NCI-H1694 (cell line): ENCODE results near the gene AK5.

Source experiments
- DNase-seq: peaks from one replicate; lab custom pipeline; 2025; lab: John Stamatoyannopoulos, UW

The AK5 gene

DNA sequence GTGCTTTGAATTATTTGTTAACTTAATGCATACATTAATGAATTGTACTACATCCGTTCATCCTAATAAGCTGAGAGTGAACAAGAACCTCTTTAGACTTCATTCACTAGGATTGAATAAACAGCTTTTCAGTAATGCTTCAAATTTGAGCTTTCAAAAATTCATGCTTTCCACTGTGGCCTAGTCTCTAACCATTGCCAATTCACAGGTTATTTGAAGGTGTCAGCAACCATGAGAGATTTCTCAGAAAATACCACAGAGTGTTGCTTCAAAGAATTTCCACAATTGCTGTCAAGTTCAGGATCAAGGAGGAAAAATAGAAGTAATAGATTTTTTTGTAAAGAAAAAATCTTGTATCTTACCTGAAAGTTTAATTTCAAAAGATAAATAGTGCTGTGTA lies 72.7 kb downstream of the AK5 start:
- DNase-seq: no peak

- no peak for DNase-seq
These were observed 73.2 kb downstream of the AK5 start for GRCh38 chr1:77355010-77355409.

DNA sequence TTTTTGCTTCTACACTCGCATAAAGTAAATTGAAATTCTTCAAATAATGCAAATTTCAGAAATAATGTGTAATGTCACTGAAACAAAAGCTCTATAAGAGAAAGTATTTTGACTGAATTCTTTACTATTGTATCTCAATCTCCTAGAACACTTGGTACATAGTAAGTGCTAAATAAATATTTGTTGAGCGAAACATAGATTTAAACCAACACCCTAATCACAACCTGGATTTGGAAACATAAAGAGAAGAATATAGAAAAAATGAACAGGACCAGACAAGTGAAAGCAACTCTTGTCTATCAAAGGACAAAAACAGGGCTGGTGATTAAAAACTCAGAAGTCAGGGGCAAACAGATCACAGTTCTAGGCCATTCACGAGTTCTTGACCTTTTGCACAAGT lies 74.3 kb downstream of the AK5 start:
- no peak for DNase-seq

DNA sequence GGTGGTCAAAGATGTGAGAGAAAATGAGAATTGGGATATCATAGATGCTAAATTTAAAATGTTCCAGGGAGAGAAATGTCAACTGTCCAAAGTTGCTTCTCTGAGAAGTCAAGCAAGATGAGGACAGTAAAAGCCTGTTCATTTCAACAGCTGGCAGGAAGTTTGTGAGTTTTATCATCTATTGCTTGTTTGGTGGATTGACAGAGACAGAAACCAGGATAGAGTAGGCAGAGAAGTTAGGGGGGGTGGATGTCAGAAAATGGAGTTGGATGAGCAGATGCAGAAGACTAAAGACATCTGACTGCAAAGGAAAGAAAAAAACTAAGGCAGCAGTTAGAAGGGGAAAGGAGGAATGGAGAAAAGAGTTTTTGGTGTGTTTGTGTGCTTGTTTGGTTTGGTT lies 78.4 kb downstream of the AK5 start:
- no peak for DNase-seq

GRCh38 chr1:77361621-77362020 lies 79.8 kb downstream of the AK5 start:
- no peak for DNase-seq

GRCh38 chr1:77370161-77370560 lies 88.3 kb downstream of the AK5 start:
- DNase-seq: no peak

DNA sequence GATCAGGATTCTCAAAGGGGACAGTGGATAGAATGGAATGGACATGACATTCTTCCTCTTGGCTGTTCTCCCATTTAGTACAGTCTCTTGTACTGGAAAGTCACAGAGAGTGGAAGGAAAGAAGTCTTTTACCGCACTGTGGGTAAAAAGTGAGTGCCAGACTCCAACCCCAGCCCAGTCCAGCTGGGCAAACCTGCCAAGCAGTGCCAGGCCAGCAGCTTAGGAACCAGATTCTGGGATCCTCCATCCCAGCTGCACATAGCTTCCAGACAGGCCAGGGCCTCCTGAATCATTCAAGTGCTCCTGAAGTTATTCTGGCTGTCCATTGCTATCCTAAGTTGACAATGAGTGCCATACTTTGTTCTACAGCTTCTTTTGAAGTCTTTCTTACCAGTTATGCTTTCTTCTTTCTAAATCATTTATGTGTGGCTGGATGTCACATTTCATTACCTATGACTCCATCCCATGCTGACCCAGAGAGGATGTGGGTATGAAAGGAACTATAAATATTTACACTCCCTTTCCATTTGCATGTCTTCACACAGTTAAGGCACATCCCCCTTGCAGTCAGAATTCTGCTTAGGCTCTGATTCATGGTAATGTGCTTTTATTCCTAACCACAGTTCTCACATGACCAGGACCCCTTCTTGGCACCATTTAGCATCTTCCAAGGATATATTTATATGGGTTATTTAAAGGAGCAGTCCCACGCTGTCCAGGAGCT lies 88.9 kb downstream of the AK5 start:
- DNase-seq: no peak

- DNase-seq: no peak
These were observed 89.6 kb downstream of the AK5 start for GRCh38 chr1:77371396-77371795.

DNA sequence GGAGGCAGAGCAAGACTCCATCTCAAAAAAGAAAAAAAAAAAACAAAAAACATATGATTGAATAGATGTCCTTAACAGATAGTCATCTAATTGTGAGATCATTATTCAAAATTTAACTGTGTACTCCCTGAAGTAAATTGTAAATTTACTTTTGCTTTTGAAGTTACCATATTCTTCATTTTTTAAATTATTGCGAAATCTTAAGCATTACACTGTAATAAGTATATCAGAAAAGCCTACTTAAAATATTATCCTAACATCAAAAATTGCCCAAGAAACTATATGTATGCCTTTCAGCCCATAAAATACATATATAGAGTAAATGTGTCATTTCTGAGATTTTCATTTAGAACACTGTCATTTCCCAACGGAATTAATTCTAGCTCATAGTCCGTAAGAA lies 91.9 kb downstream of the AK5 start:
- no peak for DNase-seq

DNA sequence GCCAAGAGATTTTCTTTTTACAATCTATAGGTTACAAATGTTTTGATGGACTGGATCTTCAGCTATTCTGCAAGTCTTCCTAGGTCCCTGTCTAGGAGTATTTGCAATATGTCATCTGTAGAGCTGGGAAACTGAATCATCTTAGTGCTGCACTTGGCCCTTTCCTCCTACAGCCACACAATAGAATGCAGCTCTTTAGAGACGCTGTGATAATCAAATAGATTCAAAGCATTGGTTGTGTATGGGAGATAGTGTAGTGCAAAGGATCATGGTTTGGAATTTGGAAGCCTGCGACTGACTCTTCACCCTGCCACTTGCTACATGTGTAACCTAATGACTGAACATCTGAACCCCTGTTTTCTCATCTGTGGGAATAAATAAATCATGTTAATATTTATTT lies 93.7 kb downstream of the AK5 start:
- DNase-seq: no peak

- DNase-seq: no peak
These were observed 94.2 kb downstream of the AK5 start for GRCh38 chr1:77375990-77376389.

DNA sequence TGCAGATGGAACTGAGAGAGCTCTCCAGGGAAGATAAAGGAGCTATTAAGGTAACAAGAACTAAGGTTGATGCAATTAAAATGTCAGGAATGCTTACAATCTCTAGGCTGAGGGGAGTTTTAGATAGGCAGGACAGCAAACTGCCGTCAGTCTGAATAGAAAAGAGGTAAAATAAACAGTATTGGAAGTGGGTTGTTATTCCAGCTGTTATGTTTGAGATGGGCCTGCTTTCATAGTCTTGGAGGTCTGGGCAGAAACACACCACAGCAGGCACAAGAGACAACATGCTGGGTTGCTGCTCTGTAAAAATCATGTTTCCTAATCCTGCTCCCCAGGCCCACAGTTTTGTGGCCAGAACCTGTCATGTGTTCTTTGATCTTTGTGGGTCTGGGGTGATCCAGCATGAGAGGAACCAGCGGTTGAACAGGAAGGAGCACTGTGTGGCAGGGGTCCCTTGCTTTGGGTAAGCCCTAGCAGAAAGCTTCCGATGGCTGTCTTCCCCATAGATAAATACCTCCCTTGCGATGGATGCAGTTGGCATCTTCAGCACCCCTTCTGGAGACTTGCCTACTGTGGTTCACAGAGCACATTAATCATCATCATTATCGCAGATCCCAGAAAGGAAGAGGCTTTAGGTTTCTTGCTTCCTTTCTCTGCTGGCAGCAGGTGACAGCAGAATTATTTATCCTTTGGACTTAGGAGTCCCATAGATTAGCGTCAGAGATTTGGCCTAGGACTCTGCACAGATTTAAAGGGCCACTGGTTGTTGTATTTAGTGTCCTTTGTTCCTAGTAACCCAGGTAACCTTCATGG lies 97.1 kb downstream of the AK5 start:
- no peak for DNase-seq

DNA sequence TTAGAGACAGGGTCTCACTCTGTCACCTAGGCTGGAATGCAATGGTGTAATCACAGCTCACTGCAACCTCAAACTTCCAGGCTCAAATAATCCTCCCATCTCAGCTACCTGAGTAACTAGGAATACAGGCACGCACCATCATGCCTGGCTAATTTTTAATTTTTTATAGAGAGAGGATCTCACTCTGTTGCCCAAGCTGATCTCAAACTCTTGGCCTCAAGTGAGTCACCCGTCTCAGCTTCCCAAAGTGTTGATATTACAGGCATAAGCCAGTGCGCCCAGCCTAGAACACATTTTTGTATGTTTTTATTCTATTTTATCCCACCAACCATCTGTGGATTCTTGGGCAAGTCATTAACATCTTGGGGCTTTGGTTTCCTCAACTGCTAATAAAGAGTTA lies 100.5 kb downstream of the AK5 start:
- DNase-seq: no peak

DNA sequence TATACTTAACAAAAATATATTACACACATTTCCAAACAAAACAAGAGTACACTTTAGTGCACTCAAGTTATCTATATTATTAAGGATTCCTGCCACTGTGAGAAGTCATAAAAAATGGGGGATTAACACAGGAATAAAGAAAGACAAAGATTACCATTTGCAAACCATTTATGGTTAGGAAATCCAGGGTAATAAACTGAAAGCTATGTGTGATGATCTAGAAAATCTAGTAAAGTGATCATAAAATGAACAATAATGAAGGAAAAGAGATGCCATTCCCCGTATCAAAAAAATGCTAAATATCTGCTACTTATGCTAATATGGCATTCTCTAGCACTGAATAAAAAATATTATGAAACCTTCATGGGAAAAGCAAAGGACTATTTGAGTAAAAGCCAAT lies 101.4 kb downstream of the AK5 start:
- no peak for DNase-seq

- DNase-seq: no peak
These were observed 103.7 kb downstream of the AK5 start for GRCh38 chr1:77385551-77385950.

GRCh38 chr1:77386276-77386675 lies 104.5 kb downstream of the AK5 start:
- DNase-seq: no peak

DNA sequence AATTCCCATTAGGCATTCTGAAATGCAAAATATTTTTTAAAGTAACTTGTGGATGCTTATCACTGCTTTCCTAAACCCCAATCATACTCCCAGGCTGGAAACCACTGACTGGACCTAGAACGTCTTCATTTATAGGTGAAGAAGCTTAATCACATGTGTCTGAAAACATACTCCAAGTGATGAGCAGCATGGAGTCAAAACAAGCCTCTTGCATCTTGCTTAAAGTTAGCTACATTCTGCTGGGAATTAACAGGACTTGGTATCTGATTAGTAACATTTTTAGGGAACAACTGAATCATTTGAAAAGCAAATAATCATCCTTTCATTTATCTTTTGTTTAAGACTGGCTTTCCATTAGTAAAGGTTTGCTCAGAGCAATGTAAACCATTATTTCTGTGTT lies 105.7 kb downstream of the AK5 start:
- no peak for DNase-seq

GRCh38 chr1:77388661-77389060 lies 106.8 kb downstream of the AK5 start:
- DNase-seq: no peak

- no peak for DNase-seq
These were observed 110.7 kb downstream of the AK5 start for GRCh38 chr1:77392486-77392885.

- DNase-seq: no peak
These were observed 112.3 kb downstream of the AK5 start for GRCh38 chr1:77394166-77394565.

- no peak for DNase-seq
These were observed 113.2 kb downstream of the AK5 start for GRCh38 chr1:77395051-77395450.

DNA sequence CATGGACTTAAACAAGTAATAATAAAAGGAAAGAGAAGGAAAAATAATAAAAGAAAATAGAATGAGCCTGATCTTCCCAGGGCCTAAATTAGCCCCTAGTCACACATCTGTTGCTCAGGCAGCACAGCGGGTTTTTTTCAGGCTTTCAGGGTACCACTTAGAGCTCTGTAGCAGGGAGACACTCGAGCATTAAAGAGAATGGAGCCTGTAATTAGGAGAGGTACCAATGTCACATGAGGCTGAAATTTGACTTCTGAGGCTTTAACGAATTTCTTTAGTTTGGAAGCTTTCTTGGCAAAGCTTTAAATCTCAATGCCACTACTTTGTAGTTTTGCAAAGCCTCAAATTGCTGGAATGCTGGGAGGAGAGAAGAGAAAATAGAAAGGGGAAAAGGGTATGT lies 116.3 kb downstream of the AK5 start:
- DNase-seq: no peak

DNA sequence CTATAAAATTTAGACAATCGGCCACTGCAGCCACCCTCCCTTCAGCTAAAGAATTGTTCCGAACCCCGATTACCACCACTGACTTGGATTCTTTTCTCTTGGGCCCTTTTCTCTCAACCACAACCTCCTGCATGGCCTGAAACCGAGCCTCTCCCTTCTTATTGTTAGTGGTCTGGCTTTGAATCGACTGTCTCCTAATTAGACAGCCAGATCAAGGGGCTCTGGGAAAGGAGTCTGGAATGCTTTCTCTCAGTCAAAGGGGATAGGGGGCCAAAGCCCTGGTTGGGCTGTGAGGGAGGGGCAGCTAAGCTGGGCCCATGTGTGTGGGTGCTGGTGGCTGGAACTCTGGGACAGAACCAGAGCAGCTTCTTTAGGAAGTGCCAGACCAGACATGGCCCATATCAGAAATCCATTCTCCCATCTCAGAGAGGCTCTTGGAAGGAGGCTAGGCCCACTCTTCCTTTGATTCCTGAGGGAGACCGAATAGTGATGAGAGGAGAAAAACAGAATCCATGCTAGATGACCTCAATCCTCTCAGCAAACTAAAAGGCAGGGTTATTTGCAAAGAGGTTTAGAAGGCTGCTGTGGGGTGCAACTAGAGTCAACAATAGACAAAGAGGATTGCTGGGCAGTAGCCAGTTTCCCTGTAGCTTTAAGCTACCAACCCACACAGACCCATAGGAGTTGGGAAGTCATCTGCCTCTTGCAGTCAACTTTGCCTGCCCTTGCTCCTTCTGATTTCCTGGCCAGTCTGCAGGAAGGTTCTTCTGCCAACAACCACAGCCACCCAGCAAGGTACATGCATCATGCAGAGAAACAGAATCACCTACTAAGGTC lies 117.6 kb downstream of the AK5 start:
- DNase-seq: no peak
